ENCODE data around the gene TYK2.

TYK2 gene

GRCh38 chr19:10421240-10422045 lies 41.1 kb upstream of the TYK2 start:
- no peak for DNase-seq (ENCODE audit: low read depth)
- H3K4me3 ChIP-seq (ENCODE audit: low read depth, low read length), result no peak overlapping the region
- no peak for TF ChIP-seq CTCF (IDR thresholded peaks at IDR 0.05; ENCODE audit: control insufficient read depth, extremely low read depth, insufficient read depth)

GRCh38 chr19:10420444-10421239 lies 40.3 kb upstream of the TYK2 start, which contains the start of gene PDE4A:
Gene PDE4A, plus strand, starts transcription at chr19:10420538. Its CDS starts 227 bp downstream, at chr19:10420765.
- TF ChIP-seq CTCF (IDR thresholded peaks at IDR 0.05; ENCODE audit: control insufficient read depth, extremely low read depth, insufficient read depth), result peak; percentile 40
- peak within 1 kb of the TSS; percentile 36 for H3K4me3 ChIP-seq (ENCODE audit: low read depth, low read length)
- no peak for DNase-seq (ENCODE audit: low read depth)

GRCh38 chr19:10419646-10420443 lies 39.5 kb upstream of the TYK2 start:
- H3K4me3 ChIP-seq (ENCODE audit: low read depth, low read length), result peak overlapping the region; percentile 36
- TF ChIP-seq CTCF (IDR thresholded peaks at IDR 0.05; ENCODE audit: control insufficient read depth, extremely low read depth, insufficient read depth), result no peak
- no peak for DNase-seq (ENCODE audit: low read depth)

- DNase-seq (ENCODE audit: low read depth), result no peak
- no peak for TF ChIP-seq CTCF (IDR thresholded peaks at IDR 0.05; ENCODE audit: control insufficient read depth, extremely low read depth, insufficient read depth)
Measured at GRCh38 chr19:10419200-10419645, 38.9 kb upstream of the TYK2 start.

GRCh38 chr19:10418485-10419199 lies 38.3 kb upstream of the TYK2 start:
- no peak for DNase-seq (ENCODE audit: low read depth)
- H3K4me3 ChIP-seq (ENCODE audit: low read depth, low read length), result no peak overlapping the region
- TF ChIP-seq CTCF (IDR thresholded peaks at IDR 0.05; ENCODE audit: control insufficient read depth, extremely low read depth, insufficient read depth), result no peak

More at GRCh38 chr19:10419200-10419645, 38.9 kb upstream of the TYK2 start:
- no peak overlapping the region for H3K4me3 ChIP-seq (ENCODE audit: low read depth, low read length)

- TF ChIP-seq CTCF (IDR thresholded peaks at IDR 0.05; ENCODE audit: control insufficient read depth, extremely low read depth, insufficient read depth), result no peak
- no peak for DNase-seq (ENCODE audit: low read depth)
- no peak overlapping the region for H3K4me3 ChIP-seq (ENCODE audit: low read depth, low read length)
Measured at GRCh38 chr19:10418235-10418484, 37.8 kb upstream of the TYK2 start.
